Right lobe of liver (tissue), 6 donors: ENCODE results near the gene COL4A1. TPM values are rescaled to one million over a fixed set of nuclear protein-coding genes. Genes with fewer than 3 reads are reported as not detected.

Source experiments
- ATAC-seq, 4 donors: fragments of 200-7000 bp; cut with Tn5 transposase; one replicate each; pipeline ENCODE4 v1.9.1; 2020; ENCODE audit warnings: mild to moderate bottlenecking in 4 of 4, moderate library complexity in 4 of 4
- DNase-seq, 3 donors: peaks; one replicate each; pipeline ENCODE4 v3.0.0-alpha.2; 2020
- H3K27ac ChIP-seq, 3 donors: fragments of 200-600 bp; one replicate each; pipeline ENCODE4 v1.8.0; 2022
- H3K27me3 ChIP-seq, 2 donors: fragments of 200-600 bp; one replicate each; pipeline ENCODE4 v1.8.0; 2022
- H3K36me3 ChIP-seq, 4 donors: fragments of 200-600 bp; sonication (generic) in 1 of 4; one replicate each; pipeline versions ENCODE4 v1.5.1 to v1.8.0; 2017 to 2022; ENCODE audit warnings: control low read depth in 1 of 4
- H3K4me1 ChIP-seq, 4 donors: fragments of 200-600 bp; sonication (generic) in 1 of 4; one replicate each; pipeline versions ENCODE4 v1.5.1 to v1.8.0; 2017 to 2022; ENCODE audit warnings: control low read depth in 1 of 4
- H3K4me3 ChIP-seq, 3 donors: fragments of 200-600 bp; one replicate each; pipeline ENCODE4 v1.8.0; 2022
- H3K9me3 ChIP-seq, 4 donors: fragments of 200-600 bp; sonication (generic) in 1 of 4; one replicate each; pipeline versions ENCODE4 v1.5.1 to v1.8.0; 2017 to 2022; ENCODE audit warnings: control low read depth in 1 of 4
- POLR2A ChIP-seq: fragments of 450-650 bp; IDR thresholded peaks from one replicate; pipeline ENCODE4 v1.6.1; 2017; ENCODE audit warnings: antibody characterized with exemption, mild to moderate bottlenecking
- WGBS: methylation state at CpG from one replicate; pipeline ENCODE4 v1.1.6; 2018; ENCODE audit warnings: low coverage, low lambda C conversion rate; ENCODE audit not compliant: insufficient coverage; ENCODE audit errors: missing lambda C conversion rate; 5-methylcytosine and 5-hydroxymethylcytosine counted together
- intact Hi-C, 2 donors: fragments of 100-400 bp; cut with DNase I; formaldehyde crosslinking; loops; one replicate each; pipeline versions ENCODE4 v1.11.2 to v1.14.1; 2022
- total RNA-seq, 6 experiments: library from RNA; depleted of rRNA in 2 of 6; stranded (reverse); fragments of >200 nt in 2 of 6; fragmentation: NEBNext Ultra II Directional in 3 of 6; extraction: Animal tissue kit (Norgen Biotek cat#: 25700) in 3 of 6; gene quantifications; one replicate each; pipeline versions ENCODE4 v1.1.0 to v1.2.4, GENCODE V29; 2016 to 2023
- TF ChIP-seq, protein P1 (sequence below), 4 donors: fragments of 200-600 bp in 3 of 4; fragments of 450-650 bp in 1 of 4; IDR thresholded peaks; one replicate each; pipeline versions ENCODE4 v1.5.1 to v1.8.0; 2016 to 2022; ENCODE audit warnings: antibody characterized with exemption in 4 of 4, mild to moderate bottlenecking in 2 of 4
- donor health status: DM: no; HTN: yes; CAD: no.
- donor health status: DM: no; HTN: no; CAD: no.
- donor health status: DM: no; HTN: no; CAD: no.
- donor health status: DM: no; HTN: yes; CAD: no.
- donor health status: DM: no; HTN: yes; CAD: no.

The COL4A1 gene
- total RNA-seq, 6 experiments from 2014 or later = 8.0 to 89.8 (median 41.1) TPM

DNA sequence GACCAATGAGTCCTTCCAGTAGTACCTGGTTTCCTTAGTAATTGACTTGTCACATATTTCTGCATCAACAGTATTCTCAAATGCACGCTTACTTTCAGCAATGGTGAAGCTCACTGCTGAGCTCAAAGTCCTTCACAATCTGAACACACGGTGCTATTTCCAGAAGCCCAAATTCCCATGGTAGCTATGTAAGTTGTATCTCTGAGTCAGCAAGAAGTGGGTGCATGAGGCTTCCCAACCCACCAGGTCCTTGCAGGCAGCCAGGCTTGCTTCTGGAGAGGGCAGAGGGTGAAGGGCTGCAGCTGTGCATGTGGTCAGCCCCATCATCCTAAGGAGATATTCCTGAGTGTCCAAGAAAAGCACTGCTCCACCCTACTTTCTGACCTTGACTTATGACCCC is 25.8 kb upstream of the COL4A1 start:
- intact Hi-C loops = no loop called here
- DNase-seq = no peak

GRCh38 chr13:110331362-110331761 is 24.4 kb upstream of the COL4A1 start:
- no peak overlapping the region for H3K27ac ChIP-seq
- intact Hi-C loops = no loop called here
- no peaks in the 10 kb centered on the region for H3K4me1 ChIP-seq
- 62% methylated on average over 11 of the region's 11 CpGs for WGBS
- H3K27me3 ChIP-seq = no peaks in the 10 kb centered on the region
- H3K36me3 ChIP-seq = no peaks in the 10 kb centered on the region
- ATAC-seq = peak in 1 of 4 donors; percentile 29
- H3K4me3 ChIP-seq = no peak overlapping the region
- no peak for DNase-seq
- H3K9me3 ChIP-seq = no peaks in the 10 kb centered on the region
- TF ChIP-seq, protein P1, sequence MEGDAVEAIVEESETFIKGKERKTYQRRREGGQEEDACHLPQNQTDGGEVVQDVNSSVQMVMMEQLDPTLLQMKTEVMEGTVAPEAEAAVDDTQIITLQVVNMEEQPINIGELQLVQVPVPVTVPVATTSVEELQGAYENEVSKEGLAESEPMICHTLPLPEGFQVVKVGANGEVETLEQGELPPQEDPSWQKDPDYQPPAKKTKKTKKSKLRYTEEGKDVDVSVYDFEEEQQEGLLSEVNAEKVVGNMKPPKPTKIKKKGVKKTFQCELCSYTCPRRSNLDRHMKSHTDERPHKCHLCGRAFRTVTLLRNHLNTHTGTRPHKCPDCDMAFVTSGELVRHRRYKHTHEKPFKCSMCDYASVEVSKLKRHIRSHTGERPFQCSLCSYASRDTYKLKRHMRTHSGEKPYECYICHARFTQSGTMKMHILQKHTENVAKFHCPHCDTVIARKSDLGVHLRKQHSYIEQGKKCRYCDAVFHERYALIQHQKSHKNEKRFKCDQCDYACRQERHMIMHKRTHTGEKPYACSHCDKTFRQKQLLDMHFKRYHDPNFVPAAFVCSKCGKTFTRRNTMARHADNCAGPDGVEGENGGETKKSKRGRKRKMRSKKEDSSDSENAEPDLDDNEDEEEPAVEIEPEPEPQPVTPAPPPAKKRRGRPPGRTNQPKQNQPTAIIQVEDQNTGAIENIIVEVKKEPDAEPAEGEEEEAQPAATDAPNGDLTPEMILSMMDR (IDR thresholded peaks at IDR 0.05) = no peak
- no peak for TF ChIP-seq POLR2A

More for the DNA sequence above, 25.8 kb upstream of the COL4A1 start:
- ATAC-seq = no peak
- no peaks in the 10 kb centered on the region for H3K9me3 ChIP-seq
- no peaks in the 10 kb centered on the region for H3K27me3 ChIP-seq
- H3K4me3 ChIP-seq = no peak overlapping the region
- H3K36me3 ChIP-seq = no peaks in the 10 kb centered on the region
- no peak for TF ChIP-seq POLR2A
- TF ChIP-seq, protein P1 (IDR thresholded peaks at IDR 0.05) = no peak
- no peaks in the 10 kb centered on the region for H3K4me1 ChIP-seq
- no peak overlapping the region for H3K27ac ChIP-seq
- WGBS = 63% methylated on average over 2 of the region's 2 CpGs

- intact Hi-C loops = no loop called here
- H3K4me3 ChIP-seq = no peak overlapping the region
- no peak for DNase-seq
- H3K27me3 ChIP-seq = no peaks in the 10 kb centered on the region
- no peaks in the 10 kb centered on the region for H3K36me3 ChIP-seq
- TF ChIP-seq POLR2A = no peak
- TF ChIP-seq, protein P1 (IDR thresholded peaks at IDR 0.05) = no peak
- no peak overlapping the region for H3K27ac ChIP-seq
- H3K9me3 ChIP-seq = no peaks in the 10 kb centered on the region
- WGBS = 67% methylated on average over 11 of the region's 11 CpGs
- no peak for ATAC-seq
- no peaks in the 10 kb centered on the region for H3K4me1 ChIP-seq
Observed at GRCh38 chr13:110330491-110331011, 23.6 kb upstream of the COL4A1 start.

GRCh38 chr13:110329798-110330461 is 23.0 kb upstream of the COL4A1 start:
- no peaks in the 10 kb centered on the region for H3K27me3 ChIP-seq
- H3K36me3 ChIP-seq = no peaks in the 10 kb centered on the region
- no peak for ATAC-seq
- no peaks in the 10 kb centered on the region for H3K9me3 ChIP-seq
- no peak overlapping the region for H3K27ac ChIP-seq
- intact Hi-C loops = no loop called here
- whole genome bisulfite sequencing = 70% methylated on average over 21 of the region's 21 CpGs
- no peaks in the 10 kb centered on the region for H3K4me1 ChIP-seq
- TF ChIP-seq, protein P1 (IDR thresholded peaks at IDR 0.05) = no peak
- no peak for TF ChIP-seq POLR2A
- no peak overlapping the region for H3K4me3 ChIP-seq
- no peak for DNase-seq
